Glutamatergic neuron (in vitro differentiated cells): ENCODE measurements around the gene NAMPT. TPM values are rescaled to one million over a fixed set of nuclear protein-coding genes. Genes with fewer than 3 reads are reported as not detected.

Source experiments
- DNase-seq: peaks from one replicate; pipeline ENCODE4 v3.0.0; 2022
- H3K27ac Mint-ChIP-seq: one replicate; pipeline ENCODE4 v1.8.0; 2020; ENCODE audit warnings: mild to moderate bottlenecking, mixed read lengths, inconsistent platforms; ENCODE audit not compliant: unreplicated experiment
- H3K27me3 Mint-ChIP-seq: one replicate; pipeline ENCODE4 v1.8.0; 2020; ENCODE audit warnings: mild to moderate bottlenecking, moderate library complexity, mixed read lengths, inconsistent platforms; ENCODE audit not compliant: unreplicated experiment
- H3K36me3 Mint-ChIP-seq: one replicate; pipeline ENCODE4 v1.8.0; 2020; ENCODE audit warnings: mild to moderate bottlenecking, mixed read lengths, inconsistent platforms; ENCODE audit not compliant: unreplicated experiment
- H3K4me1 Mint-ChIP-seq: one replicate; pipeline ENCODE4 v1.8.0; 2020; ENCODE audit warnings: mild to moderate bottlenecking, low read depth, mixed read lengths, inconsistent platforms; ENCODE audit not compliant: unreplicated experiment
- H3K4me3 Mint-ChIP-seq: one replicate; pipeline ENCODE4 v1.8.0; 2020; ENCODE audit warnings: mild to moderate bottlenecking, mixed read lengths, inconsistent platforms; ENCODE audit not compliant: unreplicated experiment
- H3K9me3 Mint-ChIP-seq: one replicate; pipeline ENCODE4 v1.8.0; 2020; ENCODE audit warnings: mild to moderate bottlenecking, moderate library complexity, mixed read lengths, inconsistent platforms; ENCODE audit not compliant: unreplicated experiment
- total RNA-seq: library from RNA; stranded (reverse); fragmentation: NEBNext Ultra II Directional; extraction: Animal tissue kit (Norgen Biotek cat#: 25700); gene quantifications from one replicate; pipeline ENCODE4 v1.2.1, GENCODE V29; 2021; ENCODE audit not compliant: unreplicated experiment
- TF ChIP-seq, protein P1 (sequence below): fragments of 200-600 bp; sonication (generic); IDR thresholded peaks from one replicate; pipeline ENCODE4 v1.5.0; 2021; ENCODE audit not compliant: partially characterized antibody, unreplicated experiment

The NAMPT gene
- total RNA-seq, 1 donor from 2014 or later: 48.4 TPM

DNA sequence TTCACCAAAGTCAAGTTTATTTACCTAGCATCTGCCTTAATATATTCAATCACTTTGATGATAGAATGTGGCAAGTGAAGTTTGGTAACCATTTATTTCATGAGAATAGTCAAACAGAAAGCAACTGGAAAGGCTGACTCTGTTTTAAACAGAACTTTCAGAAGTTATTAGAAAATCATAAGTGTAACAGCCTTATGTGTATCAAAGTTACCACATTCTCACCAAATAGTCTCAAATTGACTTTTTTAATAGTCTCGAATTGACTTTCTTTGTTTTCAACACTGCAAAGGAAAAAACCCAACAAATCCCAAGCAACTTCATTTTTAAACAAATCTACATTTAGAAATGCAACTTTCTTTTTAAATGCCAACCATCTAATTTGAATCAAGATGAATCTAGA, 29.5 kb downstream of the NAMPT start:
- H3K27me3 Mint-ChIP-seq: no peaks in the 10 kb centered on the region
- no peaks in the 10 kb centered on the region for H3K36me3 Mint-ChIP-seq

DNA sequence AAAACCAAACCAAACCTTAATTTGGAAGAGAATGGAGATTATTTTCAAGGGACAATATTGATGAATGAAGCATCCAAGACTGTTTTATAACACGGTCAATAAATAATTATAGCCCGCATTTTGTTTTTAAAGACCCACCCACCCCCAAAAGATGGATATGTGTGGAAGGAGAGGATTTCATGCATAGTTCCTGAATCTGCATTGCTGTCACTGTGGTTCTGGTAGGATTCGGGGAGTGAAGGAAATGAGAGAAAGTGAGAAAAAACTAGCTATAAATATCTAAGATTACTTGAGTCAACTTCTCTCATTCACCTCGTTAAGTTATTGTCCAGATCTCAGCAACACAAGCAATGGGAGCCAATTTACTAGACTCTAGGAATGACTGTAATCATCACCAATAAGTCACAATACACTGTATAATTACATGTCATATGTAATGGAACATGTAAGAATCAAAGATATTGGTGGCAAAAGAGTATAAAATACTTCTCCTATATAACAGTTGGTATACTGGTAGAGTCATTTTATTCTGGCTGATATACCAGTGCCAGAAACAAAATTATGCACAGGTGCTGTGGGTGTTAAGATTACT, 30.2 kb downstream of the NAMPT start:
- Mint-ChIP-seq H3K27ac (no peak overlapping the region), H3K4me3 (no peak overlapping the region), H3K9me3 (no peaks in the 10 kb centered on the region), H3K36me3 (no peaks in the 10 kb centered on the region), H3K4me1 (no peaks in the 10 kb centered on the region), H3K27me3 (no peaks in the 10 kb centered on the region)
- DNase-seq: no peak
- TF ChIP-seq, protein P1, sequence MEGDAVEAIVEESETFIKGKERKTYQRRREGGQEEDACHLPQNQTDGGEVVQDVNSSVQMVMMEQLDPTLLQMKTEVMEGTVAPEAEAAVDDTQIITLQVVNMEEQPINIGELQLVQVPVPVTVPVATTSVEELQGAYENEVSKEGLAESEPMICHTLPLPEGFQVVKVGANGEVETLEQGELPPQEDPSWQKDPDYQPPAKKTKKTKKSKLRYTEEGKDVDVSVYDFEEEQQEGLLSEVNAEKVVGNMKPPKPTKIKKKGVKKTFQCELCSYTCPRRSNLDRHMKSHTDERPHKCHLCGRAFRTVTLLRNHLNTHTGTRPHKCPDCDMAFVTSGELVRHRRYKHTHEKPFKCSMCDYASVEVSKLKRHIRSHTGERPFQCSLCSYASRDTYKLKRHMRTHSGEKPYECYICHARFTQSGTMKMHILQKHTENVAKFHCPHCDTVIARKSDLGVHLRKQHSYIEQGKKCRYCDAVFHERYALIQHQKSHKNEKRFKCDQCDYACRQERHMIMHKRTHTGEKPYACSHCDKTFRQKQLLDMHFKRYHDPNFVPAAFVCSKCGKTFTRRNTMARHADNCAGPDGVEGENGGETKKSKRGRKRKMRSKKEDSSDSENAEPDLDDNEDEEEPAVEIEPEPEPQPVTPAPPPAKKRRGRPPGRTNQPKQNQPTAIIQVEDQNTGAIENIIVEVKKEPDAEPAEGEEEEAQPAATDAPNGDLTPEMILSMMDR: no peak

More for the DNA sequence above, 29.5 kb downstream of the NAMPT start:
- no peak for DNase-seq
- Mint-ChIP-seq H3K4me1 (no peaks in the 10 kb centered on the region), H3K4me3 (no peak overlapping the region), H3K27ac (no peak overlapping the region), H3K9me3 (no peaks in the 10 kb centered on the region)
- TF ChIP-seq, protein P1: no peak

DNA sequence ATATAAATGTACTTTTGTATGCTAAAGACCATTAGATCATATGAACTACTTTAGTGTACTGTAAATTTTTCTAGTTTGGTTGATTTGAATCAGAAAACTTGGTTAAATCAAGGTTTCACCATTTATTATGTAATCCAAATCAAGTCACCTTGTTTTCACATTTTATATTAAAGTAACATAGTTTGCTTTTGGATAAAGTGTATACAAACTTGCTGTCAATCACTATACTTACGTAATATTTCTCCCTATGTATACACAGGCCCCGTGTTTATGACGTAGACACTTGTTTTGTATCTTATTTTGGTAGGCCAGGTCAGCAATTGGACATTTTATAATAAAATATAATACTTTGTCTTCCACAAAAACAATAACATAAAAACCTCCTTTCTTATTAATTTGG, 32.2 kb downstream of the NAMPT start:
- H3K4me3 Mint-ChIP-seq: no peak overlapping the region
- no peak for DNase-seq
- H3K27me3 Mint-ChIP-seq: no peaks in the 10 kb centered on the region
- H3K36me3 Mint-ChIP-seq: peaks cover 5% of the 10 kb centered on the region
- no peaks in the 10 kb centered on the region for H3K4me1 Mint-ChIP-seq
- no peak overlapping the region for H3K27ac Mint-ChIP-seq
- H3K9me3 Mint-ChIP-seq: no peaks in the 10 kb centered on the region
- TF ChIP-seq, protein P1: no peak

DNA sequence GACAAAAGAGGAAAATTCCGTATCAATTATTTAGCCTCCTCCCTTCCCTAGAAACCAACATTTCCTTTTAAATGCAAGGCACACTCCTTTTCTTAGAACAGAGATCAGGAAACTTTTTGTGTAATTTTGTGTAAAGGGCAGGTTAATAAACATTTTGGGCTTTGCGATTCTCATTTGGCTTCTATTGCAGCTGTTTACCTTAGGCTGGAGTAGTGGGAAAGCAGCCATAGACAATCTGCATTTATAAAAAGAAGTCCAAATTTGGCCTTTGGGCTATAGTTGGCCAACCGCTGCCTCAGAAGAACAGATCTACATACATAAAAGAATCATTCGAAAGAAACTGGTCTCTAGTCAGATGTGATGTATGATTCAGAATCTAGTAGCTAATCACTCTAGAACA, 35.3 kb downstream of the NAMPT start:
- DNase-seq: no peak
- H3K4me3 Mint-ChIP-seq: no peak overlapping the region
- TF ChIP-seq, protein P1: no peak
- no peaks in the 10 kb centered on the region for H3K27me3 Mint-ChIP-seq
- H3K27ac Mint-ChIP-seq: no peak overlapping the region
- no peaks in the 10 kb centered on the region for H3K4me1 Mint-ChIP-seq
- H3K36me3 Mint-ChIP-seq: peaks cover 14% of the 10 kb centered on the region
- peaks cover 3% of the 10 kb centered on the region for H3K9me3 Mint-ChIP-seq

DNA sequence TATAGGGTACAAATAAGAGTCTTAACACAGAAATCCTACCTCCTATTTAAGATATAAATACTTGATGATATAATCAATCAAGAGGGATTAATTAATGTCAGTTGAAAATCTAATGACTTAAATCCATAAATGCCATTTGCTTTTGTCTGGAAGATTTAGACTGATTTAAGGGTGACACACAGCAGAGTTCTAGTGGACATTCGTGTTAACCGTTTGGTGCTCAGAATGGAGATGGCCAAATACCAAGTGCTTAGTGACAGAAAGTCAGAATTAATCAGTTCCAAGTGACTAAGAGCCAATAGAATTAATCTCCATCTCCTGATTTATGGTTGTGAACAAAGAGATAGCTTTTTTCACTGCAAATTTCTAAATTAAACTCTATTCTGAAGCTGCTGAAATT, 36.2 kb downstream of the NAMPT start:
- Mint-ChIP-seq H3K9me3 (peaks cover 6% of the 10 kb centered on the region), H3K27ac (no peak overlapping the region), H3K4me1 (no peaks in the 10 kb centered on the region), H3K4me3 (no peak overlapping the region), H3K36me3 (peaks cover 22% of the 10 kb centered on the region), H3K27me3 (no peaks in the 10 kb centered on the region)
- TF ChIP-seq, protein P1: no peak
- DNase-seq: no peak
